WTC11 (cell line): Measurements from ENCODE around the gene MIER1. TPM values are rescaled to one million over a fixed set of nuclear protein-coding genes. Genes with fewer than 3 reads are reported as not detected.

ENCODE experiments used
- ATAC-seq: fragments of 200-7000 bp; cut with Tn5 transposase; 2 replicates; pipeline ENCODE4 v1.10.0; 2021; ENCODE audit warnings: mild to moderate bottlenecking, moderate library complexity
- CTCF ChIA-PET: fragments of 300-600 bp; sonication (Branson Sonifier 250); formaldehyde crosslinking; loops from one replicate; lab custom pipeline; 2021; ENCODE audit warnings: antibody characterized with exemption; lab: Charles Lee
- POLR2A ChIA-PET: fragments of 350-600 bp; sonication (Branson Sonifier 250); formaldehyde crosslinking; loops from one replicate; lab custom pipeline; 2021; ENCODE audit warnings: antibody characterized with exemption; lab: Charles Lee
- DNase-seq: peaks from one replicate; pipeline ENCODE4 v3.0.0; 2021; ENCODE audit warnings: low spot score
- H3K27ac Mint-ChIP-seq: 2 replicates; pipeline ENCODE4 v1.8.0; 2021; ENCODE audit warnings: mixed read lengths
- H3K27me3 Mint-ChIP-seq: 2 replicates; pipeline ENCODE4 v1.8.0; 2021; ENCODE audit warnings: low read depth, mild to moderate bottlenecking, moderate library complexity, mixed read lengths
- H3K36me3 Mint-ChIP-seq: 2 replicates; pipeline ENCODE4 v1.8.0; 2021; ENCODE audit warnings: mixed read lengths
- H3K4me1 Mint-ChIP-seq: 2 replicates; pipeline ENCODE4 v1.8.0; 2022; ENCODE audit warnings: mixed read lengths
- H3K4me3 Mint-ChIP-seq: 2 replicates; pipeline ENCODE4 v1.8.0; 2021; ENCODE audit warnings: mild to moderate bottlenecking, moderate library complexity, mixed read lengths
- H3K9me3 Mint-ChIP-seq: 2 replicates; pipeline ENCODE4 v1.8.0; 2021; ENCODE audit warnings: mixed read lengths
- AFF4 ChIP-seq: sonication (generic); formaldehyde crosslinking; IDR thresholded peaks from 2 replicates; pipeline ENCODE4 v1.8.1; 2023; ENCODE audit warnings: mild to moderate bottlenecking, missing genetic modification reagents, borderline replicate concordance
- AR ChIP-seq: fragments of 250-450 bp; sonication (Bioruptor Pico); IDR thresholded peaks from 2 replicates; pipeline ENCODE4 v1.9.0; 2021; ENCODE audit warnings: mild to moderate bottlenecking
- CBFB ChIP-seq: sonication (generic); formaldehyde crosslinking; IDR thresholded peaks from 2 replicates; pipeline ENCODE4 v1.8.1; 2022; ENCODE audit warnings: mild to moderate bottlenecking, low read depth, missing genetic modification reagents
- CTCF ChIP-seq: fragments of 200-600 bp; IDR thresholded peaks from 2 replicates; pipeline ENCODE4 v1.8.0; 2022; ENCODE audit warnings: antibody characterized with exemption
- FOXJ3 ChIP-seq: sonication (generic); formaldehyde crosslinking; IDR thresholded peaks from 2 replicates; pipeline ENCODE4 v1.9.0; 2021; ENCODE audit warnings: missing genetic modification reagents, mild to moderate bottlenecking, borderline replicate concordance
- FOXP1 ChIP-seq: sonication (generic); formaldehyde crosslinking; IDR thresholded peaks from 2 replicates; pipeline ENCODE4 v1.8.0; 2022; ENCODE audit warnings: missing genetic modification reagents, mild to moderate bottlenecking, moderate library complexity, borderline replicate concordance
- GTF2I ChIP-seq: fragments of 250-450 bp; sonication (Bioruptor Pico); conservative IDR thresholded peaks from 2 replicates; pipeline ENCODE4 v1.4.0; 2021; ENCODE audit warnings: mild to moderate bottlenecking
- IRF1 ChIP-seq: sonication (generic); formaldehyde crosslinking; IDR thresholded peaks from 2 replicates; pipeline ENCODE4 v1.8.0; 2023; ENCODE audit warnings: missing genetic modification reagents
- JUN ChIP-seq: sonication (generic); formaldehyde crosslinking; IDR thresholded peaks from 2 replicates; pipeline ENCODE4 v1.8.0; 2023; ENCODE audit warnings: mild to moderate bottlenecking, missing genetic modification reagents
- NR2C2 ChIP-seq: sonication (generic); formaldehyde crosslinking; IDR thresholded peaks from 2 replicates; pipeline ENCODE4 v1.8.0; 2022; ENCODE audit warnings: mild to moderate bottlenecking, missing genetic modification reagents
- PREB ChIP-seq: sonication (generic); formaldehyde crosslinking; IDR thresholded peaks from 2 replicates; pipeline ENCODE4 v1.8.1; 2022; ENCODE audit warnings: mild to moderate bottlenecking, missing genetic modification reagents, moderate library complexity, borderline replicate concordance
- RELA ChIP-seq: sonication (generic); formaldehyde crosslinking; IDR thresholded peaks from 2 replicates; pipeline ENCODE4 v1.8.1; 2022; ENCODE audit warnings: missing genetic modification reagents, mild to moderate bottlenecking, borderline replicate concordance
- USF2 ChIP-seq: sonication (generic); formaldehyde crosslinking; IDR thresholded peaks from 2 replicates; pipeline ENCODE4 v1.8.1; 2023; ENCODE audit warnings: mild to moderate bottlenecking, missing genetic modification reagents, moderate library complexity
- ZNF121 ChIP-seq: sonication (generic); formaldehyde crosslinking; IDR thresholded peaks from 2 replicates; pipeline ENCODE4 v1.8.0; 2023; ENCODE audit warnings: missing genetic modification reagents
- ZNF532 ChIP-seq: fragments of 250-450 bp; sonication (Bioruptor Pico); IDR thresholded peaks from 2 replicates; pipeline ENCODE4 v1.9.0; 2021; ENCODE audit warnings: mild to moderate bottlenecking, borderline replicate concordance
- total RNA-seq: library from RNA; stranded (reverse); gene quantifications from 3 replicates; pipeline ENCODE4 v1.2.3, GENCODE V29; 2021

MIER1 gene
- total RNA-seq, 1 experiment from 2014 or later: 31.0 TPM

- TF ChIP-seq AFF4 (CRISPR knock-in tag) (no peak), USF2 (CRISPR knock-in tag) (no peak)
These were observed 19.8 kb downstream of the MIER1 start (continued) for GRCh38 chr1:66944330-66945274.

- no peak overlapping the region for H3K4me3 Mint-ChIP-seq
- H3K36me3 Mint-ChIP-seq: peaks cover 32% of the 10 kb centered on the region
- no peaks in the 10 kb centered on the region for H3K27me3 Mint-ChIP-seq
- POLR2A ChIA-PET: no interaction called here
- H3K27ac Mint-ChIP-seq: no peak overlapping the region
- DNase-seq: no peak
- no peak for ATAC-seq
- peaks cover 22% of the 10 kb centered on the region for H3K4me1 Mint-ChIP-seq
- no peaks in the 10 kb centered on the region for H3K9me3 Mint-ChIP-seq
- TF ChIP-seq ZNF121 (peak; percentile 61; the same call in 1 of the 2 replicates), JUN (CRISPR knock-in tag) (no peak)
- TF ChIP-seq, all 79 proteins: peak for 1
- CTCF ChIA-PET: no interaction called here
These were observed 20.5 kb downstream of the MIER1 start for GRCh38 chr1:66945316-66945715.

- Mint-ChIP-seq H3K27me3 (no peaks in the 10 kb centered on the region), H3K27ac (peak overlapping the region; percentile 26; the same call in 1 of the 2 replicates), H3K4me3 (no peak overlapping the region), H3K36me3 (peaks cover 38% of the 10 kb centered on the region), H3K9me3 (no peaks in the 10 kb centered on the region), H3K4me1 (peaks cover 6% of the 10 kb centered on the region)
- POLR2A ChIA-PET: no interaction called here
- CTCF ChIA-PET: no interaction called here
- ATAC-seq (no peak), DNase-seq (no peak)
- TF ChIP-seq IRF1 (CRISPR knock-in tag) (no peak), NR2C2 (CRISPR knock-in tag) (no peak), ZNF532 (no peak), CBFB (no peak), FOXP1 (CRISPR knock-in tag) (no peak), GTF2I (CRISPR knock-in tag) (no peak), AR (CRISPR knock-in tag) (no peak), FOXJ3 (CRISPR knock-in tag) (no peak), CTCF (no peak), RELA (CRISPR knock-in tag) (no peak), PREB (CRISPR knock-in tag) (no peak)
These were observed 22.5 kb downstream of the MIER1 start for GRCh38 chr1:66947267-66947666.
